Measurements from ENCODE around the gene CDIP1. TPM values are rescaled to one million over a fixed set of nuclear protein-coding genes. Genes with fewer than 3 reads are reported as not detected.

CDIP1 gene
- total and polyA plus RNA-seq, 2 of the 8 experiments (the other 6 are each of a cell fraction or from before 2014, with no cell fraction given): 56.6 to 76.3 TPM

GRCh38 chr16:4523686-4524085 is 14.9 kb downstream of the CDIP1 start:
- Histone ChIP-seq H3K14ac (ENCODE audit: insufficient read length) (no peak overlapping the region), H3K79me2 (ENCODE audit: control insufficient read depth in 1 of 2, insufficient read depth in 2 of 2, low read length in 2 of 2) (peaks cover 3 to 18% of the 10 kb centered on the region in 2 experiments; a peak in 2 of 4 replicates), H2BK20ac (ENCODE audit: low read length) (no peak overlapping the region), H3K36me3 (ENCODE audit: control insufficient read depth in 2 of 4, insufficient read depth in 4 of 4, low read length in 3 of 4) (no peaks in the 10 kb centered on the region), H3K79me1 (ENCODE audit: low read depth, low read length) (peaks cover 5% of the 10 kb centered on the region), H3K27me3 (replicated peaks in 1 of 4; ENCODE audit: control insufficient read depth in 3 of 4, extremely low read depth in 1 of 4, insufficient read depth in 3 of 4, low read length in 3 of 4) (no peaks in the 10 kb centered on the region), H3K23ac (ENCODE audit: insufficient read length) (no peak overlapping the region), H3K56ac (replicated peaks; ENCODE audit: insufficient read length, low read depth, low read length) (no peak overlapping the region), H2AK5ac (ENCODE audit: low read depth, low read length) (peak overlapping the region; percentile 68; the same call in 1 of the 2 replicates), H2BK12ac (ENCODE audit: low read depth, low read length) (0 out of 2 replicates have a peak overlapping the region, but pooled peaks have one; percentile 22), H2BK15ac (ENCODE audit: low read length) (no peak overlapping the region), H3K4me3 (ENCODE audit: extremely low read depth in 1 of 4, insufficient read depth in 2 of 4, low read depth in 3 of 4, low read length in 4 of 4) (no peak overlapping the region), H4K20me1 (replicated peaks in 1 of 2; ENCODE audit: control insufficient read depth in 1 of 2, insufficient read depth in 2 of 2, low read length in 2 of 2) (peaks cover 0 to 11% of the 10 kb centered on the region in 2 experiments), H3K27ac (ENCODE audit: low read depth, low read length) (no peak overlapping the region), H3K4me1 (replicated peaks in 1 of 4; ENCODE audit: control insufficient read depth in 3 of 4, insufficient read depth in 4 of 4, low read length in 3 of 4) (peaks cover under 1 to 21% (median 16%) of the 10 kb centered on the region in 4 experiments), H3K4me2 (ENCODE audit: insufficient read depth in 1 of 2, low read depth in 2 of 2, low read length in 2 of 2) (no peak overlapping the region), H2BK5ac (ENCODE audit: low read depth, low read length) (peak overlapping the region; percentile 54; the same call in 1 of the 2 replicates), H4K5ac (ENCODE audit: insufficient read length, low read depth, low read length) (no peak overlapping the region), H3K9ac (replicated peaks in 1 of 4; ENCODE audit: extremely low read depth in 1 of 4, low read depth in 3 of 4, low read length in 3 of 4) (no peak overlapping the region), H3K9me3 (ENCODE audit: insufficient read depth in 2 of 2, low read depth in 1 of 2, low read length in 1 of 2) (no peaks in the 10 kb centered on the region), H2AFZ (ENCODE audit: low read length) (no peak overlapping the region), H3K18ac (ENCODE audit: extremely low read depth, low read length) (no peak overlapping the region), H3K4ac (replicated peaks; ENCODE audit: insufficient read length, low read depth, low read length) (no peak overlapping the region), H2BK120ac (replicated peaks; ENCODE audit: low read depth, low read length) (no peak overlapping the region), H3K23me2 (ENCODE audit: low read depth, low read length) (no peaks in the 10 kb centered on the region), H4K8ac (ENCODE audit: extremely low read depth, insufficient read depth, low read length) (no peak overlapping the region), H4K91ac (replicated peaks; ENCODE audit: insufficient read length, low read length) (no peak overlapping the region)
- DNase-seq (ENCODE audit: low read depth in 1 of 2, low spot score in 2 of 2): no peak
- TF ChIP-seq MAX (IDR thresholded peaks at IDR 0.05): no peak
- TF ChIP-seq YY1 (IDR thresholded peaks at IDR 0.05; ENCODE audit: low read depth, low read length): no peak
- no peak for TF ChIP-seq CTBP2 (IDR thresholded peaks at IDR 0.05; ENCODE audit: borderline replicate concordance, insufficient read depth, insufficient read length, low read length)
- WGBS, 2 experiments (ENCODE audit: extremely low coverage in 1 of 2, insufficient coverage in 1 of 2, insufficient read length in 1 of 2, insufficient replicate concordance in 2 of 2, low coverage in 1 of 2, low lambda C conversion rate in 2 of 2, missing lambda C conversion rate in 1 of 2): 94% methylated on average over 4 of the region's 4 CpGs; no CpG with 5 or more reads in 1 of the 2 experiments
- CTCF ChIA-PET (ENCODE audit: partially characterized antibody): interaction anchor here (1.1 to 35.4 kb wide), 8 partner anchors 14 to 101 kb away, joined by 3 to 968 read pairs (median 12); partner anchors contain the start of genes C16orf96, CDIP1 and MGRN1
- no peak for FAIRE-seq
- POLR2A ChIA-PET (ENCODE audit: partially characterized antibody): interaction anchor here (1.0 to 2.6 kb wide), 5 partner anchors 10 to 70 kb away, joined by 3 to 11 read pairs (median 5); partner anchors contain the start of gene CDIP1

Data from H1 (cell line).